ENCODE results near the gene MMP11. TPM values are rescaled to one million over a fixed set of nuclear protein-coding genes. Genes with fewer than 3 reads are reported as not detected.

Gene MMP11
- total and polyA plus RNA-seq, 2 experiments from 2014 or later, result 25.2 to 36.2 TPM

DNA sequence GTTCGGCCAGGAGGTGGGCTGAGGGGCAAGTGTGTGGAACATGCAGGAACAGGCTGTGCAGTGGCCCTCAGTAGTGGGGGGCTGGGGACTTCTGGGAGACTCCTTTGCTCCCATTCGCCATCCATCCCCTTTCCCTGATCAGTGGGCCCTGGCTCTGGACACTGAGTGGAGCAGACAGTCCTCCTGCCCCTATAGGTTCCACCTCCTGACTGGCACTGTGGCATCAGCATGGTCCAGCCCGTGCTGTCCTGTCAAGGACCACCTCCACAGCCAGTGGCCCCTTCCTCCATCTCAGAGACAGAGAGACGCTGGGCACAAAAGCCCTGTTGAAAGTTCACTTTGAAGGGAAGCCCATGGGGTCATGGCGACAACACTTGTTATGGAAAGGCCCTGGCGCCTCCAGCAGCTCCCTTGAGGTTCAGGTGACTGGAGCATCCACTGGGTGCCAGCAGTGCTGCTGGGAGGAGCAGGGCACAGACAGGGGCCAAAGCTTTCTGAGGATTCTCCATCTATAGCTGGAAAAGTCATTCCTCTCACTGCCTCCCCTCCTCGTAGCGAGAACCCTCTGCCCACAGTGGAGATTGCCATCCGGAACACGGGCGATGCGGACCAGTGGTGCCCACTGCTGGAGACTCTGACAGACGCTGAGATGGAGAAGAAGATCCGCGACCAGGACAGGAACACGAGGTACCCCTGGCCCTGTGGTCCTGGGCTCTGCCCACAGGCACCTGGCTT lies 60.5 kb downstream of the MMP11 start:
- H3K27me3 ChIP-seq, result no peaks in the 10 kb centered on the region
- TF ChIP-seq EZH2phosphoT487 (IDR thresholded peaks at IDR 0.05; ENCODE audit: low read depth, severe bottlenecking, unreplicated experiment) (no peak), EZH2 (IDR thresholded peaks at IDR 0.05; ENCODE audit: borderline replicate concordance) (no peak)
- TF ChIP-seq, protein P1, sequence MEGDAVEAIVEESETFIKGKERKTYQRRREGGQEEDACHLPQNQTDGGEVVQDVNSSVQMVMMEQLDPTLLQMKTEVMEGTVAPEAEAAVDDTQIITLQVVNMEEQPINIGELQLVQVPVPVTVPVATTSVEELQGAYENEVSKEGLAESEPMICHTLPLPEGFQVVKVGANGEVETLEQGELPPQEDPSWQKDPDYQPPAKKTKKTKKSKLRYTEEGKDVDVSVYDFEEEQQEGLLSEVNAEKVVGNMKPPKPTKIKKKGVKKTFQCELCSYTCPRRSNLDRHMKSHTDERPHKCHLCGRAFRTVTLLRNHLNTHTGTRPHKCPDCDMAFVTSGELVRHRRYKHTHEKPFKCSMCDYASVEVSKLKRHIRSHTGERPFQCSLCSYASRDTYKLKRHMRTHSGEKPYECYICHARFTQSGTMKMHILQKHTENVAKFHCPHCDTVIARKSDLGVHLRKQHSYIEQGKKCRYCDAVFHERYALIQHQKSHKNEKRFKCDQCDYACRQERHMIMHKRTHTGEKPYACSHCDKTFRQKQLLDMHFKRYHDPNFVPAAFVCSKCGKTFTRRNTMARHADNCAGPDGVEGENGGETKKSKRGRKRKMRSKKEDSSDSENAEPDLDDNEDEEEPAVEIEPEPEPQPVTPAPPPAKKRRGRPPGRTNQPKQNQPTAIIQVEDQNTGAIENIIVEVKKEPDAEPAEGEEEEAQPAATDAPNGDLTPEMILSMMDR (IDR thresholded peaks at IDR 0.05; ENCODE audit: poor library complexity), result no peak
- H3K4me1 ChIP-seq (ENCODE audit: insufficient read depth), result peaks cover 2% of the 10 kb centered on the region
- H3K4me3 ChIP-seq, result no peak overlapping the region
- H3K9me2 ChIP-seq (replicated peaks; ENCODE audit: insufficient read depth), result no peaks in the 10 kb centered on the region
- peaks cover 3% of the 10 kb centered on the region for H4K20me1 ChIP-seq (ENCODE audit: insufficient read depth, poor library complexity, severe bottlenecking)
- H3K36me3 ChIP-seq (replicated peaks; ENCODE audit: insufficient read depth, low read depth), result no peaks in the 10 kb centered on the region
- no peak overlapping the region for H3K4me2 ChIP-seq
- no peak overlapping the region for H3K27ac ChIP-seq
- no peak overlapping the region for H2AFZ ChIP-seq
- WGBS (ENCODE audit: low lambda C conversion rate, missing lambda C conversion rate), result 91% methylated on average over 16 of the region's 16 CpGs
- H3K9me3 ChIP-seq (ENCODE audit: low read depth), result no peaks in the 10 kb centered on the region
- H3K79me2 ChIP-seq, result peaks cover 14% of the 10 kb centered on the region
- no peak for DNase-seq (ENCODE audit: low spot score)

Other genes with a start within 250 kb of the MMP11 start
- gene IGLL1, start 192.6 kb upstream of the MMP11 start, total RNA-seq, result not detected in 2 replicates
- gene IGLL1, start 192.6 kb upstream of the MMP11 start, polyA plus RNA-seq, result not detected in 2 replicates
- gene DRICH1, start 140.5 kb upstream of the MMP11 start, total RNA-seq, result 0.48 TPM in 1 of 2 replicates, not detected in the other
- gene DRICH1, start 140.5 kb upstream of the MMP11 start, polyA plus RNA-seq, result 0.43 TPM in 1 of 2 replicates, not detected in the other
- gene RGL4, start 81.8 kb upstream of the MMP11 start, total RNA-seq, result not detected in 2 replicates
- gene RGL4, start 81.8 kb upstream of the MMP11 start, polyA plus RNA-seq, result 0.61 and 0.68 TPM in 2 replicates
- gene ZNF70, start 21.7 kb upstream of the MMP11 start, total RNA-seq, result 4.6 and 5.2 TPM in 2 replicates
- gene ZNF70, start 21.7 kb upstream of the MMP11 start, polyA plus RNA-seq, result 1.3 and 2.3 TPM in 2 replicates
- not detected in 2 replicates for gene VPREB3, start 18.4 kb upstream of the MMP11 start, total RNA-seq
- not detected in 2 replicates for gene VPREB3, start 18.4 kb upstream of the MMP11 start, polyA plus RNA-seq
- not detected in 2 replicates for gene C22orf15, start 9.9 kb upstream of the MMP11 start, total RNA-seq
- 0.35 and 0.37 TPM in 2 replicates for gene C22orf15, start 9.9 kb upstream of the MMP11 start, polyA plus RNA-seq
- gene CHCHD10, start 4.9 kb upstream of the MMP11 start, total RNA-seq, result 4.0 and 36.5 TPM in 2 replicates
- 53.0 and 68.1 TPM in 2 replicates for gene CHCHD10, start 4.9 kb upstream of the MMP11 start, polyA plus RNA-seq
- 84.3 and 88.2 TPM in 2 replicates for gene SMARCB1, start 14.1 kb downstream of the MMP11 start, total RNA-seq
- 103 and 120 TPM in 2 replicates for gene SMARCB1, start 14.1 kb downstream of the MMP11 start, polyA plus RNA-seq
- 1.6 and 1.8 TPM in 2 replicates for gene DERL3, start 66.2 kb downstream of the MMP11 start, total RNA-seq
- 5.1 and 6.1 TPM in 2 replicates for gene DERL3, start 66.2 kb downstream of the MMP11 start, polyA plus RNA-seq
- 11.6 and 15.0 TPM in 2 replicates for gene SLC2A11, start 85.0 kb downstream of the MMP11 start, total RNA-seq
- 15.0 and 20.9 TPM in 2 replicates for gene SLC2A11, start 85.0 kb downstream of the MMP11 start, polyA plus RNA-seq
- gene MIF, start 121.5 kb downstream of the MMP11 start, total RNA-seq, result 240 and 306 TPM in 2 replicates
- 2,070 and 2,177 TPM in 2 replicates for gene MIF, start 121.5 kb downstream of the MMP11 start, polyA plus RNA-seq
- gene GSTT2B, start 188.3 kb downstream of the MMP11 start, total RNA-seq, result 0.24 and 1.3 TPM in 2 replicates
- gene GSTT2B, start 188.3 kb downstream of the MMP11 start, polyA plus RNA-seq, result 3.0 and 5.6 TPM in 2 replicates
- gene DDTL, start 194.0 kb downstream of the MMP11 start, total RNA-seq, result not detected in 2 replicates
- gene DDTL, start 194.0 kb downstream of the MMP11 start, polyA plus RNA-seq, result 4.7 and 7.2 TPM in 2 replicates
- 136 and 143 TPM in 2 replicates for gene DDT, start 201.6 kb downstream of the MMP11 start, total RNA-seq
- 213 and 223 TPM in 2 replicates for gene DDT, start 201.6 kb downstream of the MMP11 start, polyA plus RNA-seq
- not detected in 2 replicates for gene GSTT2, start 207.3 kb downstream of the MMP11 start, total RNA-seq
- gene GSTT2, start 207.3 kb downstream of the MMP11 start, polyA plus RNA-seq, result 0.15 TPM in 1 of 2 replicates, not detected in the other
- not detected in 2 replicates for gene GSTT4, start 232.6 kb downstream of the MMP11 start, total RNA-seq
- gene GSTT4, start 232.6 kb downstream of the MMP11 start, polyA plus RNA-seq, result not detected in 2 replicates
- gene CABIN1, start 238.5 kb downstream of the MMP11 start, total RNA-seq, result 24.7 and 34.5 TPM in 2 replicates
- gene CABIN1, start 238.5 kb downstream of the MMP11 start, polyA plus RNA-seq, result 20.9 and 21.7 TPM in 2 replicates